HG02943 (cell line): Measurements from ENCODE around the gene MAMDC4.
"Not testable (repeated sequence)": the region's sequence is repeated elsewhere in the genome, so short reads cannot be mapped to it uniquely, and the experiment has no call there.

ENCODE experiments used
- ATAC-seq: cut with Tn5 transposase; IDR thresholded peaks from one replicate; pipeline ENCODE4 v1.9.1; 2021; ENCODE audit warnings: mild to moderate bottlenecking, low read depth, moderate library complexity; ENCODE audit not compliant: unreplicated experiment

MAMDC4 gene

DNA sequence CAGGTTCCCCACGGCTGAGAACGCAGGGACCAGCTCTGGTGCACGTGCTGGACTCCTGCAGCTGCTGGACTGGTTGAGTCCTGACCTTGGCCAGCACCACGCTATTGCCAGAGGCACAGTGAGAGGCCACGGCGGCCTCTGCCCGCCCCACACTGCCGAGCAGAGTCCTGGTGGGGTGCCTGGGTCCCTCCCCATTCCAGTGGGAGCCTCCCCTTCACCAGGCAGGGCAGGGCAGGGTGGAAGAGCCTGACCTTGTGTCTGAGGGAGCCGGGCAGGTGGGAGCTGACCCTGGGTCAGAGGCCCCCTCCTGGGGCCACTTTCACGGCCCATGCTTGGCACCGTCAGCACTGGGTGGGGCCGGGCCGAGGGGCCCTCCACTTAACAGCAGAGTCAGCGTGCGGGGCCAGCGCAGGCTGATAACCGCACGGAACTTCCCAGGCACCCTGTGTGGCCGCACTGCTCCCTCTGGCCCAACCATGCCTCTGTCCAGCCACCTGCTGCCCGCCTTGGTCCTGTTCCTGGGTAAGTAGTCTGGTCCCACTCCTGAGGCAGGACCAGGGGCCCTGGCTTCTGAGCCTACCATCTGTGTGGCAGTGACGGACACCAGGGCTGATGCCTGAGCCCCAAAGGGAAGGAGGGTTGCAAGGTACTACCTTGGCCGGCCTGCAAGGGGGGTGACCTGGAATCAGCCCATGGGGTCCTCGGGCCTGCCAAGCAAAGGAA, at the start of gene MAMDC4:
Gene MAMDC4 (plus strand): TSS at position 406 of the 723 bp plus-strand sequence. CDS start 71 bp downstream, at position 477.
- no peak for ATAC-seq

DNA sequence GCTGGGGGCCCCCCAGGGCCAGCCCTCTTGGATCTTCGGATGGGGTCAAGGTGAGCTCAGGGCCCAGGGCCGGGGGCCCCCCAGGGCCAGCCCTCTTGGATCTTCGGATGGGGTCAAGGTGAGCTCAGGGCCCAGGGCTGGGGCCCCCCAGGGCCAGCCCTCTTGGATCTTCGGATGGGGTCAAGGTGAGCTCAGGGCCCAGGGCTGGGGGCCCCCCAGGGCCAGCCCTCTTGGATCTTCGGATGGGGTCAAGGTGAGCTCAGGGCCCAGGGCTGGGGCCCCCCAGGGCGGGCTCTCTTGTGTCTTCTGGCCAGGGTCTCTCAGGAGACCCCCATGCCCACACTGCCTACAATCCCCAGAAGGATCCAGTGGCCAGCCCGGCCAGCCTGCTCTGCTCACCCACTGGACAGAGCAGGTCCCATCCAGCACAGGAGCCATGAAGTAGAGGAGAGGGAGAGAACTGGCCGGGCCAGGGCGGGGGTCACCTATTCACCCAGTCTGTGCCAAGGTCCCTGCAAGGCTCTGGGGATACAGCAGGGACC, 49.1 kb upstream of the MAMDC4 start:
- ATAC-seq, result not testable (repeated sequence)

DNA sequence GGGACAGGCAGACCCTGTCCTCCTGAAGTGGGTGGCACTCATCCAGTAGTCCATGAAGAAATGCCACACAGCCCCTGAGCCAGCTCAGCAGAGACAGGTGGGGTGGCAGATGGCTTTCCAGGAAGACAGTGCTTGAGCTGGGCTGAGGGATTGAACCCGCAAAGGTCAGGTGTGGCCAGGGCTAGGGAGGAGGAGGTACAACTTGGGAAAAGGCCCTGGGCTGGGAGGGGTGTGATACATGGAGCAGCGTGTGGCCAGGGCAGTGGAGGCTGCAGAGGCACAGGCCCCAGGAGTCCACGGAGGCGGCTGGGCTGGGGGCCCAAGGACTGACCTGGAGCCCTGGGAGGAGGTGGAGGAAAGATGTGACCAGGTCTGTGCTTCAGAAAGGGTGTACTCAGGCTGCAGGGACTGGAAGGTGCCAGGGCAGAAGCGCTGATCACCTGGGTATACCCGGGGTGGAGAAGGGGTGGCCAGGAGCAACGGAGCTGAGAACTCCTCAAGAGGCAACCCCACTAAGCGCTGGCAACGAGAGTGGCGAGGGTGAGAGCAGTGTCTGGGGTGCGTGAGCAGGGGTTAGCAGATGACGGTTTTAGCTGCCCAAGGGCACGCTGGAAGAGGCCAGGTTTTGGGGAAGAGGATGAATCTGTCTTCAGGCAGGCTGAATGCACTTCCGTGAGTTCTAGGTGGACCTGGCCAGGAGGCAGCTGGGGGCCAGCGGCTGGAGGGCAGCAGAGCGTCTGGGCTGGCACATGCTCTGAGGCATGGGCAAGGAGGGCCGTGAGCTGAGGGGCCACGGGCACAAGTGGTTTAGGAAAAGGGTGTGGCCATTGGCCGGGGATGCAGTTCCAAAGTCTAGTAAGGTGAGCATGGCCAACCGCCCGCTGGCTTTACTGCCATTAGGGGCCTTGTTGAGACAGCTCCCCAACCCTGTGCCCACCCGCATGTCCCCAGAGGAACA, 48.3 kb upstream of the MAMDC4 start:
- no peak for ATAC-seq

DNA sequence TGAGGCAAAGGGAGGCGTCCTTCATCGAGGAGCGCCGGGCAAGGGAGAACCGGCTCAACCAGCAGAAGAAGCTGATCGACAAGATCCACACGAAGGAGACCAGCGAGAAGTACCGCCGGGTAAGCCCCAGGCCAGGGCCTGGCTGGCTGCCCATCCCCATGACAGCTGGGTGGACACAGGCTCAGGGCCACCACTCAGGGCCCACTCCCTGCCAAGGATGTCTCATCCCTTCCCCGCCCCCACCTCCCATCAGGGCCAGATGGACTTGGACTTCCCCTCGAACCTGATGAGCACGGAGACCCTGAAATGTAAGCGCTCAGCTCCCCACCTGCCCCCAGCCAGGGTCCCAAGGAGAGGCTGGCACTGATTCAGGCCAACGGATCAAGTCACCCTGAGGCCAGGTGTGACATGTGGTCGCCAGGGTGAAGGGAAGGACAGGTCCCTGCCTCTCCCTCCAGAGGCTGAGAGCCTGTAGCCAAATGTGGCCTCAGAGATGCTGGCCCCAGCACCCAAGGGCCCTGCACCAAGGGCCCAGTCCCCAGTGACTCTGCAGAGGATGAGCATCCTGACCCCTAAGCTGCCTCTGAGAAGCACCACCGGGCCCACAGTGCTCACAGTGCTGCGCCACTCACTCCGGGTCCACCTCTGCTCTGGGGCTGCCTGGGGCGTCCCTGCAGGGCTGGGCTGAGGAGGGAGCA, 47.5 kb upstream of the MAMDC4 start:
- ATAC-seq, result no peak

DNA sequence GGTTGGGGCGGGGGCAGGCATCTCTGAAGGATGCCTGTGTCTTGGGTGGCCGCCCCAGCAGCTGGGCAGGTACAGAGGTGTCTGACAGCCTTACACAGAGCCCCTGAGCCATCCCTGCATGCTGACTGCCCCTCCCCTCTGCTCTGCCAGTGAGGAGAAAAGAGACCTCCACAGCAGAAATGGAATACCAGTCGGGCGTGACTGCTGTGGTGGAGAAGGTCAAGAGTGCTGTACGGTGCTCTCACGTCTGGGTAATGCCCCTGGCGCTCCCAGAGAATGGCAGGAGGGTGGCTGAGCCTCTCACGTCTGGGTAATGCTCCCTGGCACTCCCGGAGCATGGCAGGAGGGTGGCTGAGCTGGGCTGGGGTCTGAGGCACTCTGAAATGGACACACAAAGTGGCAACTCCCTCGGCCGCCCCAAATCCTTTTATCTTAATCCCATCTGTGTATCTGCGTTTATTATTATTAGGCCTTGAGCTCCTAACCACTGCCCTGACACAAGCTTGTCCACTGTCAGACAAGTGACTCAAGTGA, 46.9 kb upstream of the MAMDC4 start:
- ATAC-seq, result no peak

DNA sequence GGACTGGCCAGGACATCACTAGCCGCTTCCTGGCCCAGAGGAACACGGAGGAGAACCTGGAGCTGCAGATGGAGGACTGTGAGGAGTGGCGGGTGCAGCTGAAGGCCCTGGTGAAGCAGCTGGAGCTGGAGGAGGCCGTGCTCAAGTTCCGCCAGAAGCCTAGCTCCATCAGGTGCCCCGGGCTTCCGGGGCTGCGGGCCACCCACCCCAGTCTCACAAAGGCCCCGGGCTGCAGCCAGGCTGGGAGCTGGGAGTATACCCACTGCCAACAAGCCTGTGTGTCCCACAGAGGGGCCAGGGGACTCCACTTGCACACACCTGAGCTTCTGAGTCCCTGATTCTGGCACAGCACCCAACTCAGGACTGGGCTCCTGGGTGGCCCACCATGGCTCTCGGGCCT, 46.1 kb upstream of the MAMDC4 start:
- no peak for ATAC-seq

DNA sequence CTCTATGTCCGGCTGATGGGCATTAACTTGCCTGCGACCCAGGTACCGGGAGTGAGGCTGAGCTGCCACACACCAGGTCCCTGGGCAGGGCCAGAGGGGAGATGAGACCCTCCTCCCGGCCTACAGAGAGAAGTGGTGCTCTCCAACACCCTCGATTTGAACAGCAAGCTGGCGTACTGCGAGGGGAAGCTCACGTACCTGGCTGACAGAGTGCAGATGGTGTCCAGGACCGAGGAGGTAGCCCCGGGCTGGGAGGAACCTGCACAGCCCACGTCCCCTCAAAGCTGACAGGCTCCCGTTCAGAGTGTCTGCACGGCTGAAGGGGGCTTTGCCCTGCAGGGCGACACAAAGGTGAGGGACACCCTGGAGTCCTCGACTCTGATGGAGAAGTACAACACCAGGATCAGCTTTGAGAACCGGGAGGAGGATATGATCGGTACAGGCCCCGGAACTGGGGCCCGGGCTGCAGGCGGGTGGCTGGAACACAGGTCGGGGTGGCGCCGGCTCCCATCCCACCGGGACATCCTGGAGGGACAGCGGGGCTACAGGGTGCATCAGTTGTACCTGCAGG, 45.4 kb upstream of the MAMDC4 start:
- ATAC-seq, result no peak

DNA sequence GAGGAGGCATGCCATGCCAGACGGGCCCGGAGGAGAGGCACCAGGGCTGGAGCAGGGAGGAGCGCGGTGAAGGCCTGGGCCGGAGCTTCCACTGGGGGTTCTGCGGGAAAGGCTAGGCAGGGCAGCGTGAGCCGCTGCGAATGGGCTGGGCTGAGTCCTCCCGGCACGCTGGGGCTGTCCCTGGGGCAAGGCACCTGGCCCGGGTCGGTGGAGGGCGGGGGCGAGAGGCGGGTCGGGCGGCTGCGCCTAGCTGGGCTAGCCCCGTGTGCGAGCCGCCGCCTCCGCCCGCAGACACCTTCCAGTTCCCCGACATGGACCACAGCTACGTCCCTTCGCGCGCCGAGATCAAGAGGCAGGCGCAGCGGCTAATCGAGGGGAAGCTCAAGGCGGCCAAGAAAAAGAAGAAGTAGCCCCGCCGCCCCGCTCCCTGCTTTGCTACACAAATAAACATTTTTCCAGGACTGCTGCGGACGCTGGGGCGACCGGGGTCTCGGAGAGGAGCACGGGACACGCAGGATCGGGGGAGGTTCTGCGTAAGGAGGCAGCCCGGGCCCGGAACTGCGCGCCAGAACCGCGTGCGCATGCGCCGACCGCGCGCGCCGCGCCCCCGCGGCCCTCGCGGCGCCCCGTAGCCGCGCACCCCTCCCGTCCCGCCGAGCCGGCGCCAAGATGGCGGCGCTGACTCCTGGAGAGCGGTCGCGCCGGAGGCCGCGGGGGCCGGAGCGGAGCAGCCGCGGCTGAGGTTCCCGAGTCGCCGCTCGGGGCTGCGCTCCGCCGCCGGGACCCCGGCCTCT, 44.7 kb upstream of the MAMDC4 start, which contains the start of gene RABL6:
Gene RABL6 (plus strand): TSS at position 668 of the 794 bp plus-strand sequence. CDS start 249 bp downstream, outside the sequence.
- ATAC-seq, result peak; percentile 87

DNA sequence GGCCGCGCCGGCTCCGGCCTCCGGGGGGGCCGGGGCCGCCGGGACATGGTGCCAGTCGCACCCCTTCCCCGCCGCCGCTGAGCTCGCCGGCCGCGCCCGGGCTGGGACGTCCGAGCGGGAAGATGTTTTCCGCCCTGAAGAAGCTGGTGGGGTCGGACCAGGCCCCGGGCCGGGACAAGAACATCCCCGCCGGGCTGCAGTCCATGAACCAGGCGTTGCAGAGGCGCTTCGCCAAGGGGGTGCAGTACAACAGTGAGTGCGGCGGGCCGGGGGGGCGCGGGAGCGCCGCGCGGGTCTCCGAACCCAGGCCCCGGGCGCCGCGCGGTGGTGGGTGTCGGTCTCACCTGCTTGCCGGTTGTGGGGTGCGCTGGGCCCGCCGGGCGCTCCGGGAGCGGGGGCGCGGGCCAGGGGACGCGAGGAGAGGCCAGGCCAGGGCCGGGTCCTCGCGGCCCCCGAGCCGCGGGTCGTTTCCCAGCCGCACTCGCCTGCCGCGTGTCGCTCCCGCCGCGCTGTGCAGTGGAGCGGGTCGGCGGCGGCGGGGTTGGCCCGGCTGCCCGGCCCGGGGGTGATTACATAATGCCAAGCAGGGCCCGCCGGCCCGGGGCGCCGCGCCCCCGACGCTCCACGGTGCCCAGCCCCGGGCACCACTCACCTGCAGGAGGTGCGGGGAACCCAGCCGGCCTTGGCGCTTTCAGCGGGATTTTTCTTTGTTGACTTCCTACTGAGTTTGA, 43.9 kb upstream of the MAMDC4 start:
- peak; percentile 21 for ATAC-seq

DNA sequence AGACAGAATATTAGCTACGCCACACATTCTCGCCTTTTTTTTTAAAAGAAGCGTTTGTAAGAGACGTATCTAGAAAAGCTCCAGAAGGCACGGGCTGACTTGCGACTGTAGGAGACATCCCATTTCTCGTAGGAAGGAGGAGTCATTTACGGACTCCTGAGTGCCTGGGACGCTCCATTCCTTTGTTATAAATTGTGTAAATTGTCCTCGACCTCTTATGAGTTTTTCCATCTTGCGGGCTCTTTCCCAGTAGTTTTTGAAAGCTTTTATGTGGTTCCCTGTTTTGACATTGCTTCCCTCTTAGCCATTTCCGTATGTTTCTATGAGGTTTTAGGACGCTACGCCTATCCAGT, 43.4 kb upstream of the MAMDC4 start:
- no peak for ATAC-seq

DNA sequence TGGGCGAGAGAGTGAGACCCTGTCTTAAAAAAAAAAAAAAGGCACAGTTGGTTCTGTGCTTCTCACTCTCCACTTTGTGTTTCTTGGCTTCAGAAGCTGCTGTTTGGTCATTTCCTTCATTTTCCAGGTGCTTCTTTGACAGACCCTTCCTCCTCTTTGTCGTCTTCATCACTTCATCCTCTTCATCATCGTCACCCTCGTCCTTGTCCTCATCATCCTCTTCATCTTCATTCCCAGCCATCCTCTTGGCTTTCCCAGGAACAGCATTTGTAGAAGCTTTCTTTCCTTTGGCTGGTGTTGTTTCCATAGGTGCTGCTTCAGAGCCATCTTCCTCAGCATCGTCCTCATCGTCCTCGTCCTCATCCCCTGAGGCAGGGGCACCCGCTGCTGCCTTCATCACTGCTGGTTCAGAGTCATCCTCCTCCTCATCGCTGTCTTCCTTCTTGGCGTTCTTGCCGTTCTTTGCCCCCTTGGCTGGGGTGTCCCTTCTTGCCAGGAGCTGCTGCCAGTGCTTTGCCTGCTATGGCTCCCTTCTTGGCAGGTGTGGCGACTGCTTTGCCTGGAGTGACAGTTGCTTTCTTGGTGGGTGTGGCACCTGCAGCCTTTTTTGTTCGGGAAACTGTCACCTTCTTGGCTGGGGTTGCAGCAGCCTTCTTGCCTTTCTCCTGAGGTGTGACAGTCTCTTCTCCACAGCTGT, 37.3 kb upstream of the MAMDC4 start:
- ATAC-seq, result no peak

DNA sequence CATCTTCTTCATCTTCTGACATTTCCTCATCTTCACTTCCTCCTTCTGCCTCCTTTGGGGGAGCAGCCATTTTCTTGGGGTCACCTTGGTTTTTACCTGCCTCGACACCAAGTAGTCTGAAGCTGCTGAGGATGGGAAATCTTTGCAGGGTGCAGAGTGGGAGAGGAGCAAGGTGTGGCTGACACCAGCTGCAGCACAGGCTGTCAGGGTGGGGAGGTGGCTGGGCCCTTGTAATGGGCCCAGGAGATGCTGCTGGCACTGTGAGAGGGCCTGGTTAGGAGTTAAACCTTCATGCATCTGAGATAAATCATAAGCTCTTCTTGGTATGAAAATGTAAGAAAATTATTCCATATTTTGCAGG, 36.7 kb upstream of the MAMDC4 start:
- ATAC-seq, result no peak

DNA sequence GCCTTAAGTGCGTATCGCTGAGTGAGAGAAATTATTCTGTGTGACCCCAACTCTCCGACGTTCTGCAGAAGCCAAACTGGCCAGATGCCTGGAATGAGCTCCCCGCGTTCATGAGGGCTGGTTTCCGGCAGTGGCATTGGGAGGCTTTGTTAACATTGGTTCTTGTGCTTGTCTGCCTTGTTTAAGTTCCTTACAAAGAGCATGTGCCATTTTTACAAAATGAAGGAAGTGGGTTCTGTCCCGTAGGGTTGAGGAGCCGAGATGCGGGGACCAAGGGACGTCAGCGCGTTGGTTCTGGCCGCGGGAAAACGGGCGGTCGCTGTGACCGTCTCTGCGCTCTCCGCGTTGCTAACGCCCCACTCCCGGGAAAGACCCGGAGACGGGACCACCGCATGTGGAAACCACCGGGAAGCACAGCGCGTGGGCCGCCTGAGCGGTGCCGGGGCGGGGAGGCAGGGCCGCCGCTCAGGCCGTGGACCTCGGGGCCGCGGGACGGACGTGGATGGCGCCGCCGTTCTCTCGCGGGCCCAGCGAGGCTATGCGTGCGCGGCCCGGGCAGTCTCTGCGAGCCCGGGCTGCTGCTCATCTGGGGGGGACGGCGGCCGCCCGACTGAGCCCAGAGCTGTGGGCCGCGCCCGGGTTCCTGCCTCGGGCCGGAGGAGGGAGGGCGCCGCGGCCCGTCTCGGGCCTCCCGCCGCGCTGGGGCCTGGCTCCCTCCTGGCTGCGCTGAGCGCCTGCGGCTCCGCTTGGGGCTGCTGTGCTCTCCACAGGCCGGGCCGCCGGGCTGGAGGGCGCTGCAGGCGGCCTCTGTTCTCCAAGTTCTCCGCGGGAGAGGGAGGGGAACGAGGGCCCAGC, 30.9 kb upstream of the MAMDC4 start:
- no peak for ATAC-seq

DNA sequence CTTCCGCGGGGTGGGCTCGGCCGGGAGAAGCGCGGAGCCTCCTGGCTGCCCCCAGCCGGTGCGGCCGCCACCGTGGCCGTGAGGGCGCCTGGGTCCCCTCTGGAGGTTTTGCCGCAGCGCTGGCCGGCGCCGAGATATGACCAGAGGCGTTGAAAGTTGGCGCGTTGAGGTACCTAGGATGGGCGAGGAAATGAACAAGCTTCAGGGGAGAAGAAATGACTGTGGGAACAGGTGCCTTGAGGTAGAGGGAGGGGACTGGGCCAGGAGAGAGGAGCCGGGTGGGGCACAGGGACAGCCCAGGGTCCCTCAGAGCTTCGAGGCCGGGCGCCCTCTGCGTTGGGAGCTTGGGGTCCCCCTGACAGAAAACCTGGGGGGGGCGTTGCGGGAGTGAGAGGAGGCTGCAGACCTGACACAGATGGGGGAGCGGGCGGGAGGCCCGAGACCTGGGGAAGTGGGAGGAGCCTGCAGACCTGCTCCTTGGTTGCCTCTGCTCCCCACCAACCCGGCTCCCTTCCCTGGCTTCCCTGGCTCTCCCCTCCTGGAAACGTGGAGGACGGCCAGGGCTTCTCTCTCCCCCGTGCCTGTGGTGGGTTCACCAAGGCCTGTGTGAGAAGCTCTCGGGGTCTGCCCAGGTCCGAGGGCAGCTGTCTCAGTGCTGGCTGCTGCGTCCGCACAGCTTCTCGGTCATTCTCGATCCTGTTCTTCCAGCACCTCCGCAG, 30.2 kb upstream of the MAMDC4 start:
- ATAC-seq, result no peak

DNA sequence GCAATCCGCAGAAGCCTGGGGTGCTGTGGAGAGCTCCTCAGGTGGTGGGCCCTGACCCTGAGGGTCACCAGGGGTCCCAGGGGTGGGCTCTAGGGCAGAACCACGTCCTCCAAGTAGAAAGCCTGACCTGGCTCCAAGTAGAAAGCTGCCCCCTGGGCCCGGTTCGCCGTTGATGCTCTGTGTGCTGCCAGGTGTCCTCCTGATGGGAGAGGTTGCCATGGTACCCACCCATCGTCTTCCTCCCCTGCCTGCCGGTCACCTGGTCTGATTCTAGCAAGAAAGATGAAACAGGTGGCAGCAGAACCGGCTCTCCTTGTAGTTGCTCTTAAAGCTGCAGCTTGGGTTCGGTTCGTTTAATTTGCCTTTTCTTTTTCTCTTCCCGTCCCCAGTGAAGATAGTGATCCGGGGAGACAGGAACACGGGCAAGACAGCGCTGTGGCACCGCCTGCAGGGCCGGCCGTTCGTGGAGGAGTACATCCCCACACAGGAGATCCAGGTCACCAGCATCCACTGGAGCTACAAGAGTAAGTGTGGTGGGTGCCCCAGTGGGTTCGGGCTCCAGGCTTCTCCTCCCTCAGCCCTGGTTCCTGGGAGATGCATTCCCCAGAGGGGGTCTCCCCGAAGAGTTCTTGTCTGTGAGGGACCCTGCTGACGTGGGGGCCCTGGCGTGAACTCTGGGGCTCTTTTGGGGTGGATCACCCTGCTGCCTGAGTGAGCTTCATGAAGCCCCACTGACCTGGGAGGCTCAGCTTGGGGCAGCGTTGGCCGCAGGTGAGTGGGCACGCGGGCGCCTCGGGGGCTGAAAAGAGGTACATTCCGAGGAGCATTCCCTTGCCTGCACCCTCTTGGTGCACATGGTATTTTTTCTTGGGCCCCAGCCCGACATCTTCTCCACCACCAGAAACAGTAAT, 28.8 kb upstream of the MAMDC4 start:
- ATAC-seq, result no peak
